K562 (cell line): ENCODE results near the gene NDST1. TPM values are rescaled to one million over a fixed set of nuclear protein-coding genes. Genes with fewer than 3 reads are reported as not detected.

Experiments used
- ATAC-seq: fragments of 200-7000 bp; cut with Tn5 transposase; 3 replicates; pipeline ENCODE4 v1.9.1; 2020; ENCODE audit warnings: moderate library complexity
- BruUV-seq: library from RNA; stranded (reverse); fragments of 400-500 nt; replicated peaks from 2 replicates; lab custom pipeline; 2021; lab: Mats Ljungman, UMichigan
- CTCF ChIA-PET: fragments of 300-600 bp; formaldehyde crosslinking; extraction: SDS; loops from one replicate; lab custom pipeline; 2021; ENCODE audit warnings: low intra/inter-chr PET ratio; lab: Yijun Ruan, JAX
- POLR2A ChIA-PET: fragments of 300-600, 350-650 bp; sonication (Branson Sonifier 250); formaldehyde crosslinking; extraction: SDS; loops from one replicate; lab custom pipeline; 2021; ENCODE audit warnings: antibody characterized with exemption, inconsistent platforms; lab: Yijun Ruan, JAX
- DNase-seq, 4 experiments: peaks; one replicate each; pipeline versions ENCODE4 v3.0.0 to v3.0.0-alpha.2; 2011 to 2018; ENCODE audit warnings: low spot score in 3 of 4, mixed read lengths in 3 of 4; ENCODE audit errors: extremely low read depth in 1 of 4
- FAIRE-seq: peaks from 2 replicates; lab custom pipeline; 2011; peaks lifted over from hg19 to GRCh38; lab: Jason Lieb, UNC
- H2AFZ ChIP-seq: 2 replicates; pipeline ENCODE4 v1.6.0; 2011; ENCODE audit warnings: low read depth, low read length, control low read depth, inconsistent platforms
- H3K27ac ChIP-seq: fragments of 200-600 bp; 3 replicates; pipeline ENCODE4 v1.8.0; 2011; ENCODE audit warnings: low read depth, mild to moderate bottlenecking, control low read depth, inconsistent platforms, low read length, moderate library complexity, mixed read lengths; ENCODE audit errors: extremely low read depth
- H3K27me3 ChIP-seq, 2 experiments: fragments of 300-600 bp in 1 of 2; 2 replicates in 1 of 2; 3 replicates in 1 of 2; pipeline versions ENCODE4 v1.6.0 to v1.8.0; 2011; ENCODE audit warnings: inconsistent platforms in 2 of 2, low read length in 2 of 2, mild to moderate bottlenecking in 1 of 2, mixed read lengths in 1 of 2, moderate library complexity in 1 of 2; ENCODE audit not compliant: control insufficient read depth in 2 of 2, insufficient read depth in 2 of 2
- H3K36me3 ChIP-seq: fragments of 300-600 bp; 3 replicates; pipeline ENCODE4 v1.8.0; 2011; ENCODE audit warnings: mild to moderate bottlenecking, low read length, inconsistent platforms; ENCODE audit not compliant: control insufficient read depth, insufficient read depth
- H3K4me1 ChIP-seq, 2 experiments: fragments of 200-600 bp in 1 of 2; replicated peaks in 1 of 2; 2 replicates in 1 of 2; 3 replicates in 1 of 2; pipeline versions ENCODE4 v1.5.1 to v1.8.0; 2011; ENCODE audit warnings: inconsistent platforms in 2 of 2, low read length in 2 of 2, mild to moderate bottlenecking in 1 of 2, mixed read lengths in 1 of 2, moderate library complexity in 1 of 2; ENCODE audit not compliant: control insufficient read depth in 2 of 2, insufficient read depth in 2 of 2
- H3K4me2 ChIP-seq: 2 replicates; pipeline ENCODE4 v1.6.1; 2011; ENCODE audit warnings: low read length, control low read depth, inconsistent platforms, mixed read lengths; ENCODE audit not compliant: insufficient read depth
- H3K4me3 ChIP-seq: fragments of 200-600 bp; sonication (generic), shearing (Covaris generic); 2 replicates; pipeline ENCODE4 v1.5.1; 2016; ENCODE audit warnings: control low read depth, inconsistent platforms
- H3K79me2 ChIP-seq: fragments of 200-600 bp; 3 replicates; pipeline ENCODE4 v1.8.0; 2011; ENCODE audit warnings: low read length, inconsistent platforms; ENCODE audit not compliant: control insufficient read depth, insufficient read depth
- H3K9ac ChIP-seq, 2 experiments: 2 replicates each; pipeline versions ENCODE4 v1.6.0 to v1.6.1; 2011; ENCODE audit warnings: low read depth in 2 of 2, low read length in 2 of 2, control low read depth in 1 of 2, inconsistent platforms in 1 of 2, mild to moderate bottlenecking in 1 of 2, mixed read lengths in 1 of 2; ENCODE audit not compliant: insufficient read depth in 1 of 2
- H3K9me1 ChIP-seq: one replicate; pipeline ENCODE4 v1.6.0; 2011; ENCODE audit warnings: inconsistent platforms, mild to moderate bottlenecking, low read length, moderate library complexity; ENCODE audit not compliant: control insufficient read depth, insufficient read depth
- H3K9me3 ChIP-seq: replicated peaks from 2 replicates; pipeline ENCODE4 v1.5.1; 2011; ENCODE audit warnings: low read depth, low read length, inconsistent platforms; ENCODE audit not compliant: control insufficient read depth, insufficient read depth
- H4K20me1 ChIP-seq: replicated peaks from 2 replicates; pipeline ENCODE4 v1.6.1; 2011; ENCODE audit warnings: low read length, inconsistent platforms, mixed read lengths; ENCODE audit not compliant: control insufficient read depth, insufficient read depth
- DMBX1 ChIP-seq: fragments of 250-450 bp; sonication (Bioruptor Pico); IDR thresholded peaks from 2 replicates; pipeline ENCODE4 v1.8.0; 2022; ENCODE audit warnings: inconsistent platforms, mild to moderate bottlenecking, moderate library complexity, borderline replicate concordance
- WGBS: fragments of 100-300 bp; shearing (Covaris generic); methylation state at CpG from one replicate; pipeline ENCODE4 v1.1.6; 2016; ENCODE audit warnings: low coverage, mixed read lengths; ENCODE audit not compliant: insufficient coverage; ENCODE audit errors: missing lambda C conversion rate; 5-methylcytosine and 5-hydroxymethylcytosine counted together
- in situ Hi-C: fragments of 300-500 bp; cut with MboI; formaldehyde crosslinking; loops from 4 replicates; pipeline ENCODE4 v1.15.0; 2018; ENCODE audit warnings: inconsistent platforms, mixed read lengths
- intact Hi-C: fragments of 100-400 bp; cut with micrococcal nuclease; formaldehyde crosslinking; loops from 2 replicates; pipeline ENCODE4 v1.14.2; 2022
- polyA plus RNA-seq, 8 experiments: library from polyadenylated mRNA; depleted of rRNA in 4 of 8; stranded (reverse) in 5 of 8; unstranded in 3 of 8; fragments of >200 nt; fragmentation: Nextera tagmentation in 2 of 8; fragmentation: Illumina TruSeq in 1 of 8; extraction: Ambion mirVana in 2 of 8; extraction: Trizol in 1 of 8; gene quantifications; 2 replicates each; pipeline versions ENCODE4 v1.2.1 to v1.2.3, GENCODE V29; 2011 to 2014; ENCODE audit warnings: inconsistent platforms in 1 of 8, missing spikeins in 1 of 8
- total RNA-seq, 7 experiments: library from RNA; depleted of rRNA in 6 of 7; stranded (reverse); fragments of >200 nt in 6 of 7; fragmentation: Illumina TruSeq in 2 of 7; extraction: Trizol in 2 of 7; gene quantifications; 2 replicates each; pipeline versions ENCODE4 v1.2.1 to v1.2.3, GENCODE V29; 2011 to 2021; ENCODE audit warnings: low replicate concordance in 1 of 7
- TF ChIP-seq, protein P1 (sequence below): sonication (generic); formaldehyde crosslinking; IDR thresholded peaks from 2 replicates; pipeline ENCODE4 v1.8.1; 2022; ENCODE audit warnings: missing genetic modification reagents
- TF ChIP-seq, protein P2 (sequence below), 2 experiments: IDR thresholded peaks in 1 of 2; conservative IDR thresholded peaks in 1 of 2; 2 replicates each; pipeline ENCODE4 v1.6.1; 2016; ENCODE audit warnings: low read depth in 2 of 2, mild to moderate bottlenecking in 1 of 2, missing compliant biosample characterization in 1 of 2, missing genetic modification characterization in 1 of 2, moderate library complexity in 1 of 2
- TF ChIP-seq, protein P3 (sequence below): fragments of 450-650 bp; IDR thresholded peaks from 2 replicates; pipeline ENCODE4 v1.6.1; 2016

NDST1 gene
- total and polyA plus RNA-seq, 9 of the 15 experiments (the other 6 are each of a cell fraction or from before 2014, with no cell fraction given): 0.38 to 47.9 (median 9.9) TPM

DNA sequence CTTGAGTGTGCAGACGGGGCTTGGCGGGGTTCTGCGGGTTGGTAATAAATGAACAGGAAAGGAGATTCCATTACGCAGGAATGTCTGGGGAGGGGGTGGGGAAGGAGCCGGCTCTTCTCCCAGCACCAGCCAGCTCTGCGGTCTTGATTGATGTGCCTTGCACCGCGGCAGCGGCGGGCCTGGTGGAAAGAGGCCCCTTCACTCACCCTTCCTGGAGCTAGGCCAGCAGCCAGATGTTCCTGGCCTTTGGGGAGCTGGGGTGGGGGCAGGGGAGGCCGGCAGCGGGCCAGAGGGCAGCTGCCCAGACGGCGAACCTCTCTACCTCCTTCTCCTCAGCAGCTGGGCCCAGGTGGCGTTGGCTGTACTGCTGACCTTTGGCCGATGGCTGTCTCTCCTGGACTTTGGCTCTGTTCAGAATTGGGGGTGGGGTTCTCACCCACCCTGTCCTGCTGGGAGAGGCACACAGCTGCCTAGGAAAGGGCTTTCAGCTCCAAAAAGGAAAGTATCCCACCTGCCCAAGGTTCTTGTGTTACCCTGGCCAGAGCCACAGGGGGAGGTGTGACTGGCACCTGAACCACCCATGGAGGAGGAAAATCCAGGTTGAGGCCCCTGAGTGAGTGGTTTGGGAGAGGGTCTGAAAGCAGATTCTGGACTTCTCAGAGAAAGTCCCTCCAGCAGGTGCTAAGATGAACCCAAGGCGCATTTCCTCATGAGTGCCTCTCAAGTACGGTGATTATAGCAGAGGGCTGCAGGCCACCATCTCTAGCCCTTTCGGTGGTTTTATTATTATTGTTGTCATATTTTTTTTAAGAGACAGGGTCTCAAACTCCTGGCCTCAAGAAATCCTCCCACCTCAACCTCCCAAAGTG lies 74.5 kb downstream of the NDST1 start:
- no peak overlapping the region for H3K4me3 ChIP-seq
- POLR2A ChIA-PET: interaction anchor here (0.6 kb wide), 1 partner anchor 264 kb away, joined by 4 read pairs; no protein-coding TSS in a partner anchor
- peaks cover 14 to 60% of the 10 kb centered on the region in 2 experiments; a peak in 4 of 5 replicates for H3K27me3 ChIP-seq
- no peaks in the 10 kb centered on the region for H3K79me2 ChIP-seq
- H3K9me1 ChIP-seq: no peaks in the 10 kb centered on the region
- TF ChIP-seq DMBX1 (CRISPR knock-in tag): no peak
- TF ChIP-seq, protein P1, sequence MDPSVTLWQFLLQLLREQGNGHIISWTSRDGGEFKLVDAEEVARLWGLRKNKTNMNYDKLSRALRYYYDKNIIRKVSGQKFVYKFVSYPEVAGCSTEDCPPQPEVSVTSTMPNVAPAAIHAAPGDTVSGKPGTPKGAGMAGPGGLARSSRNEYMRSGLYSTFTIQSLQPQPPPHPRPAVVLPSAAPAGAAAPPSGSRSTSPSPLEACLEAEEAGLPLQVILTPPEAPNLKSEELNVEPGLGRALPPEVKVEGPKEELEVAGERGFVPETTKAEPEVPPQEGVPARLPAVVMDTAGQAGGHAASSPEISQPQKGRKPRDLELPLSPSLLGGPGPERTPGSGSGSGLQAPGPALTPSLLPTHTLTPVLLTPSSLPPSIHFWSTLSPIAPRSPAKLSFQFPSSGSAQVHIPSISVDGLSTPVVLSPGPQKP (CRISPR knock-in tag): no peak
- TF ChIP-seq, protein P2, sequence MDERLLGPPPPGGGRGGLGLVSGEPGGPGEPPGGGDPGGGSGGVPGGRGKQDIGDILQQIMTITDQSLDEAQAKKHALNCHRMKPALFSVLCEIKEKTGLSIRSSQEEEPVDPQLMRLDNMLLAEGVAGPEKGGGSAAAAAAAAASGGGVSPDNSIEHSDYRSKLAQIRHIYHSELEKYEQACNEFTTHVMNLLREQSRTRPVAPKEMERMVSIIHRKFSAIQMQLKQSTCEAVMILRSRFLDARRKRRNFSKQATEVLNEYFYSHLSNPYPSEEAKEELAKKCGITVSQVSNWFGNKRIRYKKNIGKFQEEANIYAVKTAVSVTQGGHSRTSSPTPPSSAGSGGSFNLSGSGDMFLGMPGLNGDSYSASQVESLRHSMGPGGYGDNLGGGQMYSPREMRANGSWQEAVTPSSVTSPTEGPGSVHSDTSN (CRISPR knock-in tag; IDR thresholded peaks at IDR 0.05; ENCODE audit: low read depth): no peak
- TF ChIP-seq, protein P2 (tag; conservative IDR thresholded peaks at IDR 0.05; ENCODE audit: low read depth): peak; percentile 36; the same call in 1 of the 2 replicates
- TF ChIP-seq, protein P3, sequence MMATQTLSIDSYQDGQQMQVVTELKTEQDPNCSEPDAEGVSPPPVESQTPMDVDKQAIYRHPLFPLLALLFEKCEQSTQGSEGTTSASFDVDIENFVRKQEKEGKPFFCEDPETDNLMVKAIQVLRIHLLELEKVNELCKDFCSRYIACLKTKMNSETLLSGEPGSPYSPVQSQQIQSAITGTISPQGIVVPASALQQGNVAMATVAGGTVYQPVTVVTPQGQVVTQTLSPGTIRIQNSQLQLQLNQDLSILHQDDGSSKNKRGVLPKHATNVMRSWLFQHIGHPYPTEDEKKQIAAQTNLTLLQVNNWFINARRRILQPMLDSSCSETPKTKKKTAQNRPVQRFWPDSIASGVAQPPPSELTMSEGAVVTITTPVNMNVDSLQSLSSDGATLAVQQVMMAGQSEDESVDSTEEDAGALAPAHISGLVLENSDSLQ: peak; percentile 23; the same call in 1 of the 2 replicates
- TF ChIP-seq, all 486 proteins: peak for 2
- FAIRE-seq (no peak), DNase-seq (no peak), ATAC-seq (no peak)
- Histone ChIP-seq H3K27ac (no peak overlapping the region), H3K4me2 (no peak overlapping the region), H4K20me1 (no peaks in the 10 kb centered on the region; the same call in 1 of the 2 replicates), H3K36me3 (no peaks in the 10 kb centered on the region), H2AFZ (no peak overlapping the region), H3K9me3 (no peaks in the 10 kb centered on the region), H3K4me1 (peaks cover 5 to 16% of the 10 kb centered on the region in 2 experiments; a peak in 4 of 5 replicates), H3K9ac (no peak overlapping the region)
- no TSS peak for BruUV-seq
- CTCF ChIA-PET: no interaction called here
- in situ Hi-C loops (no loop called here), intact Hi-C loops (no loop called here)
- WGBS: 10% methylated on average over 13 of the region's 19 CpGs
